GM21367 (cell line): ENCODE measurements around the gene NEMP2.

Experiments
- ATAC-seq: cut with Tn5 transposase; IDR thresholded peaks from one replicate; pipeline ENCODE4 v1.9.1; 2021; ENCODE audit not compliant: unreplicated experiment

Gene NEMP2

DNA sequence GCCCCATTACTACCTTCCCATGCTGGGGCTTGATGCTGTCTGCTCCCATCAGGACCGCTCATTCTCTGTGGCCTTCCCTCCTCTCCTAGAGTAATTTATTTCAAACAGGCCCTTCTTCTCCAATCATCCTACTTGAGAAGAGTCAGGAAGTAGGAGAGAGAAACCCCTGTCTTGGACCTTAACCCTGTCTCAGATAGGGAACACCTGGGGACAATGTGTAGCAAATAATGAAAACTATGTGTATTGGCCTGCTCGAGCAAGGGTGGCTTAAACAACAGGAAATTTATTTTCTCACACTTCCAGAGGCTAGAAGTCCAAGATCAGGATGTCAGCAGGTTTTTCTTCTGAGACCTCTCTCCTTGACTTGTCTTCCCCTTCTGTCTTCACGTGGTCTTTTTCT, 26.6 kb upstream of the NEMP2 start:
- ATAC-seq = no peak

- ATAC-seq = no peak
Measured at GRCh38 chr2:190554357-190555006, 20.0 kb upstream of the NEMP2 start.

- no peak for ATAC-seq
Measured at GRCh38 chr2:190553254-190553653, 18.7 kb upstream of the NEMP2 start.

DNA sequence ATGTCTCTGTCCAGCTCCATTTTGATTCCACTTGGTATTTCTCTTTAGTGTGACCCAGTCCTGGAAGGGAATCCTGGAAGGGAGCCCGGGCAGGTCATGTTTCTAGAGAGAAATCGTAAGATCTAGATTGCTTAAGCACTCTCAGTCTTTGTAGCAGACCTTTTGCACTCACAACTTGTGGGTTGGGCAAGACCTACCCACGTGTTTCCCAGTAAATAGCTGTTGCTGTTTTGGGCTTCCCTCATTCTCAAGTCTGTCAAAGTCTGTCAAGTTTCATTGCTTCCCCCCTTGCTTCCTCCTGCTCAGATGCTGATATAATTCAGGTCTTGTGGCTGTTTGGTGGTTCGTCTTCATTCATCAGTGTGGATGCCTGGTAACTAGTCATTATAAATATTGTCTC, 17.4 kb upstream of the NEMP2 start:
- ATAC-seq = no peak

GRCh38 chr2:190550137-190550536, 15.6 kb upstream of the NEMP2 start:
- no peak for ATAC-seq

DNA sequence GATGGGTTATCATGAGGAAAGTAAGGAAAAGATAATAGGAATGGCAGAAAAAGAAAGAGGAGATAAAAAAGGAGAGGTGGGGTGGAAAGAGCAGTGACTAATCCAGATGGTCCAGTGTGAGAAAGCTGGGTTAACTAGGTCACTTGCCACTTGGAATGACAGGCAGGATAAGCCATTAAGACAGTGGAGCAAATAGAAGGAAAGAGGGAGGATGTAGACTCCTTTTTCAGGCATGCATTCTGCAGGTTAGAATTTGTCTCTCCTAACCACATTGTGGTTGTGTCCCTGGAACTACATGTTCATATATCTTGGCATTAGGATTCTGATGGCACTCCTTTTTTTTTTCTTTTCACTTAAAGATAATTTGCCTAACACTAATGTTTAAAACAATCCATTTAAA, 13.4 kb upstream of the NEMP2 start:
- no peak for ATAC-seq

DNA sequence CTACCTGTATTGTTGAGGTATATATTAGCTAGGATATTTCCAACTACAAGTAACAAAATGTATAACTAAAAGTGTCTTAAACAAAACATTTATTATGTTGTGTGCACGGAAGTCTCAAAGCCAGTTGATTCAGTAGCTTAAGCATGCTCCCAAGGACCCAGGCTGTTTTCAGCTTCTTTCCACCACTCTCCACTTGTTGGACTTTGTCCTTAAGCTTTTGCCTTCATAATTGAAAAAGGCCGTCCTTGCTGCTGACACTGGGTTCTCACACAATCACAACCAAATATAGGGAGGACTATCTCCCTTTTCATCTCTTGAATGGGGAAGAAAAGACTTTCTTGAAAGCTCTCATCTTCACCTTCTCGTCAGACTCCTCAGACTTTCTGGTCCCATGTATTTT, 12.2 kb upstream of the NEMP2 start:
- ATAC-seq = no peak

GRCh38 chr2:190545555-190546385, 11.2 kb upstream of the NEMP2 start:
- ATAC-seq = no peak

- no peak for ATAC-seq
Measured at GRCh38 chr2:190545093-190545492, 10.6 kb upstream of the NEMP2 start.

DNA sequence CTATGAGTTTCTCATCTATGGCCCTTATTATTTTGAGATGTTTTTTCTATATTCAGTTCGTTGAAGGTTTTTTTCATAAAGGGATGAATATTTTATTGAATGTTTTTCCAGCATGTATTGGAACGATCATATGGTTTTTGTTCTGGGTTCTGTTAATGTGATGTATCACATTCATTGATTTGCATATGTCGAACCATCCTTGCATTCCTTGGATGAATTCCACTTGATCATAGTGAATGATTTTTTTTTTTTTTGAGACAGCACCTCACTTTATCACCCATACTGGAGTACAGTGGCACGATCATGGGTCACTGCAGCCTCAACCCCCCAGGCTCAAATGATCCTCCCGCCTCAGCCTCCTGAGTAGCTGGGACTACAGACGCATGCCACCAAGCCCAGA, 5.5 kb upstream of the NEMP2 start:
- no peak for ATAC-seq

DNA sequence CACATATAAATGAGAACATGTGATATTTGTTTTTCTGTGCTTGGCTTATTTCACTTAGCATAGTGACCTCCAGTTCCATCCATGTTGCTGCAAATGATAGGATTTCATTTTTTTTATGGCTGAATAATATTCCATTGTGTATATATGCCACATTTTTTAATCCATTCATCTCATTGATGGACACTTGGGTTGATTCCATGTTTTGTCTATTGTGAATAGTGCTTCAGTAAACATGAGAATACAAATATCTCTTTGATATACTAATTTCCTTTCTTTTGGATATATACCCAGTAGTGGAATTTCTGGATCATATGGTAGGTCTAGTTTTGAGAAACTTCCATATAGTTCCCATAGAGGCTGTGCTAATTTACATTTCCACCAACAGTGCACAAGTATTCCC, 3.7 kb upstream of the NEMP2 start:
- no peak for ATAC-seq

DNA sequence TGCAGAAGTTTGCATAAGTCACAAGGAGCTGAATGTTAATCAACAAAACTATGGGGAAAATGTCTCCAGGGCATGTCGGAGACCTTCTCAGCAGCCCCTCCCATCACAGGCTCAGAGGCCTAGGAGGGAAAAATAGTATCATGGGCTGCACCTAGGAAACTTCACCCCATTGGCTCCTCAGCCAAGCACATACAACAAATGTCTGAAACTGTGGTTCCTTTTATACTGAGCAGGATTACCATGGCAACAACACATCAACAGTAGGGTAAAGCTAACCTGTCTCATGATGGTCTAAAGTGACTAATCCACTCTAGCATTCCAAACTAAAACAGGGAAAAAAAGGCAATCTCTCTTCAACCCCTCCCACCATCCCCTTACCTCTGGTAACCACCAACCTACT, 3.2 kb upstream of the NEMP2 start:
- no peak for ATAC-seq

- ATAC-seq = no peak
Measured at GRCh38 chr2:190535586-190535985, 1.1 kb upstream of the NEMP2 start.

DNA sequence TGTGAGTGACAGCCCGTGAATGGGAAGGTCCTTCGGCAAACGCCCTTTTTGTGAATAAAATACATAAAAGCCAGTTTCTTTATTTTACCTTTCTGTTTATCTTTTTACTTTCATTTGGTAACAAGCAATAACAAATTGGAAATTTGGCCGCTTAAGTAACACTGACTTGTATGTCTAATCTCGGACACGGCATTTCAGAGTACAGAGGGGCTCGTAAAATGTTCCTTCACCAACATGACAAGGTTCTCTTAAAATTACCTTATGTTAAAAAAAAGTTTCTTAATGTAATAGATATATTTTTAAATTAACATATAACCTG, 558 bp upstream of the NEMP2 start:
- no peak for ATAC-seq

- ATAC-seq = no peak
Measured at GRCh38 chr2:190533968-190534309, 583 bp downstream of the NEMP2 start.

- no peak for ATAC-seq
Measured at GRCh38 chr2:190533175-190533967, 1.2 kb downstream of the NEMP2 start.

- no peak for ATAC-seq
Measured at GRCh38 chr2:190532581-190532980, 1.9 kb downstream of the NEMP2 start.

- no peak for ATAC-seq
Measured at GRCh38 chr2:190530248-190530900, 4.1 kb downstream of the NEMP2 start.

DNA sequence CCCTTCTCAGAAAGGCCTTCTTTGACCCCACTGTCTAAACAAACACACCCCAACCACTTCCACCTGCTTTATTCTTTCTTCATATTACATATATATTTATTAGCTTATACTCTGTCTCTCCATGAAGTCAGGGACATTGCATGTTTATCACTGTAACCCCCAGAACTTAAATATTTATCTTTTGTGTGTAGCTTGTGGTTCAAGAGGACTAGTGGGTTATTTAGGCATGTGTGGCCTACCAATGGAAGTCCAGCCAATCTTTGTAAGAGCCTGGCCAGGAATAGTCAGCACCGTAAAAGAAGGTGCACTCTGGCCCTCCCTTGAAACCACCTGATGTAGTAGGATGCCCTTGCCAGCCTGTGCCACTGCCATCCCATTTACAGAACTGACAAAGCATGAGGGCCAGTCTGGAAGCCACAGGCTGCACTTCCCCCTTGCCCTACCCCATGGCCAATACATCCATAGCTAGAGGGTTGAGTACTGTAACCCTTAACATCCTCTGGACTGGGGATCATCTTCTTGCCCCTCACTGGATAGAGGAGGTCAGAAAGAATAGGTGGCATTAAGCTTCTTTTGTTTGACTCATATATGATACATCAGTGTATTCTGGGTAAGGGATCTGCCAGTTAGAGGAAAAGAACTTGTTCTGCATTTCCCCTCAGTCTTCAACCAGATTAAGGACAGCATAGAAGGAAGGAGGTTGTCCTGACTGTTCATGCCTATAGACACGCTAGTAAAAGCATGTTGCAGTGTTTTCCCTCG, 4.9 kb downstream of the NEMP2 start:
- ATAC-seq = no peak

- ATAC-seq = no peak
Measured at GRCh38 chr2:190528521-190529001, 6.0 kb downstream of the NEMP2 start.

DNA sequence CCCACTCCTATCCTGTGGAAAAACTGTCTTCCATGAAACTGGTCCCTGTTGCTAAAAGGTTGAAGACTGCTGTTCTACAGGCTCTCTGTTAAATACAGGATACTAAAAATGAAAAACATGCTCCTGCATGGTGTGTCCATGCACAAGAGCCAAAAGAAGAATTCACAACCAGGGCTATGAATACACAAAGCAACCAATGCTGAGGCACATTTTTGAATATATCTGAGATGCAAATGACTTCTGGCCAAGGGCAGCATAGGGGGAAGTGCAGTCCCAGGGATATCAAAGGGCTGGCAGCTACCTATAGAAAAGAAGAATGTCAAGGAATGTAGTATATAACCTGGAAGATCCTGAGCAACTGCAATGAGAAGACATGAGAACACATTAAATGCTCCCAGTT, 6.6 kb downstream of the NEMP2 start:
- no peak for ATAC-seq
